Posterior cingulate gyrus (tissue), 11 donors: ENCODE measurements around the gene SLC16A1.
A peak's percentile ranks its signal among the peaks of the same experiment; 100 is the strongest.

Experiments
- DNase-seq, 10 donors: peaks; one replicate each; pipeline versions ENCODE4 v3.0.0 to v3.0.0-alpha.2; 2020 to 2021; ENCODE audit warnings: mixed read lengths in 3 of 10
- intact Hi-C: fragments of 100-400 bp; cut with DNase I; formaldehyde crosslinking; loops from one replicate; pipeline ENCODE4 v1.15.1; 2023

SLC16A1 gene

DNA sequence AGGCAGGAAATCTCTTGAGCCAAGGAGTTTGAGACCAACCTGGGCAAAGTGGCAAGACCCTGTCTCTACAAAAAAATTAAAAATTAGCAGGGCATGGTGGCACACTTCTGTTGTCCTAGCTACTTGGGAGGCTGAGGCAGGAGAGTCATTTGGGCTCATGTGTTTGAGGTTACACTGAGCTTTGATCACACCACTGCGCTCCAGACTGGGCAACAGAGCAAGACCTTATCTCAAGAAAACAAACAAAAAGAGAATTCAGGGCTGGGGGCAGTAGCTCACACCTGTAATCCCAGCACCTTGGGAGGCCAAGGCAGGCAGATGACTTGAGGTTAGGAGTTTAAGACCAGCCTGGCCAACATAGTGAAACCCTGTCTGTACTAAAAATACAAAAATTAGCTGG, 17.8 kb upstream of the SLC16A1 start:
- intact Hi-C loops = no loop called here
- DNase-seq = peak in 1 of 10 donors; percentile 15

DNA sequence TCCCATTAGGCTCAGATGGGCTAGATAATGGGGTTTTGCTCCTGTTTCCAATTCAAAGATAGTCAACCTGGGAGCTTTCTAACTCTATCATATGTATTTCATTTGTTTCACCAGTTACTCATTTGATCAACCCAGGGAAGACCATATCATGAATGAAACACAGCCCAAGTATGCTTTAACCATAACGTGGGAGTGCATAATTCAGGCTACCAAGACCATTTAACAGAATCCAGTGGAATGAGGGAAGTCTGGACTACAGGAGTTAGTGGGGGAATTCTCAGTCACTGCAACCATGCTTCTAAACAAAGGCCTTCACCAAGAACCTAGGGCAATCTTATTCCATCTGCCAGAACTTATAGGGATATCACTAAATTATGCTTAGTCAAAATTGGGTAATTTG, 15.0 kb upstream of the SLC16A1 start:
- intact Hi-C loops = no loop called here
- no peak for DNase-seq

DNA sequence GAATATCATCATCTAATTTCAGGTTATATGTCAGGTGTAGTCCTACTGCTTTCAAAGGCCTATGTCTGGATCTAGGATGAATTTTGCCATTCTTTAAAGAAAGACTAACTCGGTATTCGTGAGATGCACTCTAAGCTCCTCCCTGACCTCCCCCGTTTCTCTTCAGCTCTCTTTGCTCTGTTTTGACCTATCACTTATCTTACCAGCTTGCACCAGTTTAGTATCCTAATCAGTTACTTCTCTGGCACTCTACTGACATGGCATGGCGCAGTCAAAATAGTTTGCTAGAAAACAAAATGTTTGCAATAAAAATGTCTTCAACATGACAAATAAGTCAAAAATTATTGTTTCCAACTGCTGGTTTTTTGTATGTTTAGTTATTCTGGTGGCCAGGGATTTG, 8.4 kb upstream of the SLC16A1 start:
- intact Hi-C loops = no loop called here

DNA sequence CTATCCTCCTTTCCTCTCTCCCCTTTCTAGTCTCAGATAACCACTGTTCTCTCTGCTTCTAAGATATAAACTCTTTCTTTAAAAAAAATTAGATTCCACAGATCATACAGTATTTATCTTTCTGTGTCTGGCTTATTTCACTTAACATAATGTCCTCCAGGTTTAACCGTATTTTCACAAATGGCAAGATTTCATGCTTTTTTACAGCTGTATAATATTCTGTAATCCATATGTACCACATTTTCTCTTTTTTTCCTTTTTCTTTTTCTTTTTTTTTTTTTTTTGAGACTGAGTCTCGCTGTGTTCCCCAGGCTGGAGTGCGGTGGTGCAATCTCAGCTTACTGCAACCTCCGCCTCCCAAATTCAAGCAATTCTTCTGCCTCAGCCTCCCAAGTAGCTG, 5.1 kb upstream of the SLC16A1 start:
- peak in 1 of 10 donors; percentile 12 for DNase-seq
- intact Hi-C loops = no loop called here

More for the DNA sequence above, 8.4 kb upstream of the SLC16A1 start:
- no peak for DNase-seq

DNA sequence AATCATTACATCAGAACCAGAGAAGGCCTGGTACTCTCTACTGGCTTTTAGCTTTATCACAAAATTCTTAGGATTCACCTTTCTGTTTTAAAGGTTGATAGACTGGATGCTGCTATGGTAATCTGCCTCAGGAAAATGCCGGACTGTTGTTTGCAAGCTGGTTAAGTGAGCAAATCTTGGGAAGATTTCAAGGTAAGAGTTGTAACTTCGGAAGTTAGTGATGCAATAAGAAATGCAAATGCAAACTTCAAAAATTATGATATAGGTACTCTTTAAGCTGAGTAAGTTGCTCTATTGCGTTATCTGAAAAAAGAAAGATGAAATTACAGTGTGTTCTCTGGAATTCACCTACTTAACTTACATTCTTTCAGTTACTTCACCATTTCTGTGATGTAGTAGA, 4.4 kb upstream of the SLC16A1 start:
- intact Hi-C loops = no loop called here

DNA sequence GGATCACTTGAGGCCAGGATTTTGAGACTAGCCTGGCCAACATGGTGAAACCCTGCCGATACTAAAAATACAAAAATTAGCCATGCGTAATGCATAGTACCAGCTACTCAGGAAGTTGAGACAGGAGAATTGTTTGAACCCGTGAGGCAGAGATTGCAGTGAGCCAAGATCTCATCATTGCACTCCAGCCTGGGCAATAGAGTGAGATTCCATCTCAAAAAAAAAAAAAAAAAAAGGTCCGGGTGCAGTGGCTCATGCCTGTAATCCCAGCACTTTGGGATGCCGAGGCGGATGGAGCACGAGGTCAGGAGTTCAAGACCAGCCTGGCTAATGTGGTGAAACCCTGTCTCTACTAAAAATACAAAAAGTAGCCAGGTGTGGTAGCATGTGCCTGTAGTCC, 2.2 kb upstream of the SLC16A1 start:
- intact Hi-C loops = loop anchor here (10.0 kb wide), 1 partner anchor 153 kb away; no protein-coding TSS in a partner anchor
- DNase-seq = peak in 1 of 10 donors; percentile 30

More for the DNA sequence above, 4.4 kb upstream of the SLC16A1 start:
- DNase-seq = no peak

DNA sequence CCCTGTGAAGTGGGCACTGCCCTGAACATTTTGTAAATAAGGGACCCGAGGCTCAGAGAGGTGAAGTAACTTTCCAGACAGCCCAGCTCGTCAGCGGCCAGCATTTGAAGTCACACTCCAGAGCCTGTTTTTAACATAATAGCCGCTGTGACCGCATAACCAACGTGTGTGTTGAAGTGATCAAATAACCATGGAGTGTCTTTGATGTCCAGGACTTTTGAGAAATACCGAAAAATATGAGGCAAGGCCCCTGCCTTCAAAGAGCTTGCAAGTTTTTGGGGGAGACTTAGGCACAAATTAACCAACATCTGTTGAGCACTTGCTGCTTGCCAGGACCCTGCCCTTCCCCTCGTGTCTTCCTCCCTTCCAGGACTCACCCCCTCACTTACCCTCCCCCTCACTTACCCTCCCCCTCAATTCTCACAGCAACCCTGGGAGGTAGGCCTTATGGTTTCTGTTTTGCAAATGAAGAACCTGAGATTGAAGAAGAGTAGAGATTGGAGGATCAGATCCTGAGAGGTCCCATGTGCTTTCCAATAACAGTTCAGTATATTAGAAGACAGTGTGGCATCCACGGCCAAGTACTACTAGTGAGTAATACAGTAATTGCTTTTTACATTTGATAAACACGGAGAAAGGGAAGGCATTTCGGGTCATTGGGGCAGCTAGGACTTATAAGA, 1.3 kb upstream of the SLC16A1 start:
- DNase-seq = no peak
- intact Hi-C loops = loop anchor here (2.0 to 10.0 kb wide), 2 partner anchors 84 to 152 kb away; no protein-coding TSS in a partner anchor

DNA sequence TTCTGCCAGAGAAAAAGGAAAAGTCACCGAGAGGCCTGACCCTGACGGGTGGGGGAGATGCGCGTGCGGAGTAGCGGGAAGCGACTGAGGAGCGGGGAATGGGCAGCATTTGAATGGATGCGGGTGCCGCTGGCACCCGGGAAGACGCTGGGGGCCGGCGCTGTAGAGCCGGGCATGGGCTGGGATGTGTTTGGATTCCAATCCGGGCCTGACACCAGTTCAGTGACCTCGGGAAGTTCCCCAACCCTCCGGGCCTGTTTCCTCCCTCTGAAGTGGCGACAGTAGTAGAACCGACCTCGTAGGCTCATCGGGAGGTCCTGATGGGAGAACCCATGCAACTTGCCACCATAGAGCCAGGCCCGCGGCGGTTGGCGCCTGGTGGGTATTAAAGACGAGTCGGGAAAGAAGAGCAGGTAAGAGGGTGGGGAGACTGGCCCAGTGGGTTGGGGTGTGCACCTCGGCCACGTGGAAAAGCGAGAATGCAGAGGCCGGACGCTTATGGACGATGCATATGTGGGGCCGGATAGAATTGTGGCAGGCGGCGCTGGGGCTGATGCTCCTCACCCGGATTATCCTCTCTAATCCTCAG, 642 bp upstream of the SLC16A1 start:
- DNase-seq = peak in 6 of 10 donors; percentile 22 to 86 (median 40)
- intact Hi-C loops = loop anchor here (2.0 to 10.0 kb wide), 2 partner anchors 84 to 152 kb away; no protein-coding TSS in a partner anchor

DNA sequence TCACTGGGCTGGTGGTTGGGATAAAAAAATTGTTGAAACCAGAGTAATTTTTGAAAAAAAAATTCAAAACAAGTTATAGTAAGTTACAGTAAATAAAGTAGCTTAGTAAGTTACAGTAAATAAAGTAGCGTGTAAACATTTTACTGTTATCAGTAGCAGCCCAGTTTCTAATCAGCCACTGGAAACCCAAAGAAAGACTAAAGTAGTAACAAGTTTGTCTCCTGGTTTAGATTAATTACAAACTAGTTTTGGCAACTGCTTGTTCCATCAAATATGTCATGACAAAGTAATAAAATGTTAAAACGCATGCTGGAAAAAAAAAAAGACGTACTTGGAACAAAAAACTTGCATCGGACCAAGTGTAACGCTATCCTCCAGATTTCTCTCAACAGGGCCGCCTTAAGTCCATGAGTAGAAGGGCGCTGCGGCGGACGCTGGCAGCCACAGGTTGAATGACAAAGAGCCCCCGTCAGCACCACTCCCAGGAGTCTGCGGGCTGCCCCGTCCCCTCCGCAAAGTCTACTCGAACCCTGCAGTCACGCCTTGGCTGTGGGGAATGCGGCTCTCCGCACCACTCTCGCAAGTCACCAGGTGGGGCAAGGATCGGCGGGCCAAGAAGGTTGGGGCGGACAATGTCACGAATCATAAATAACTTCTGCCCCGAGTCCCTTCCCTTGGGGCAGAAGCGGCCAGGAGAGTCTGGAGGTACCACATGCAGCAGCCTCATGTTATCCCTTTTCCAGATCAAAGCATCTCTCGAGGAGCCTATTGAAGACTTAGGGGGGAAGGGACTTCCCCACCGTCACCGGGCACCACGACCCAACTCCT, 837 bp downstream of the SLC16A1 start:
- peak; percentile 15 to 87 (median 40) for DNase-seq
- intact Hi-C loops = loop anchor here (1.0 to 10.0 kb wide), 3 partner anchors 74 to 238 kb away; no protein-coding TSS in a partner anchor

DNA sequence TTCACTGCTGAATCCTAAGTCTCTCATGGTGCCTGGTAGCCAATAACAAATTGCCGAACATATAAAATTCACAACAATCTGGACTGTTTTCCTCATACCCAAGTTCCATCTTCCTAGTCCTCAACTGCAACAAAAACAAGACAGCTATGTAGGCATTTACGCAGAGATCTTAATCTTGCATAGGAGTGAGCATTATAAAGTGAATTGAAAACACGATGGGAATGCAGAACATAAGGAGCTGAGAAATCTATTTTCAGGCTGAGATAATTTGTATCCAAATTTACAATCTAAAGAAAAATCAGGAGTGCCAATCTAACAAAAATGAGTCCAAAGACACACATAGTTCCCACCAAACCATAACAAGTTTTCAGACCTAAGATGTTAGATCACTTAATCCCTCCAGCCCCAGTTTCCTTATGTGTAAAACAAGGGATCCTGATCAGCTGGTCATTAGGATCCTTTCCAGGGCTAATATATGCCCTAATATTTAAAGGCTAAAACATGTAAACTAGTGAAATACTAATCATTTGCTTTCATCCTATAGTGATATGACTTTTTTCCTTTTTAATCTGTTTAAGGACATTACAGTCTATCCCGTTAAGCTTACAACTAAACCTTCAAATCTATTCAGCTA, 1.9 kb downstream of the SLC16A1 start:
- intact Hi-C loops = loop anchor here (2.0 to 10.0 kb wide), 2 partner anchors 149 to 237 kb away; no protein-coding TSS in a partner anchor
- no peak for DNase-seq

DNA sequence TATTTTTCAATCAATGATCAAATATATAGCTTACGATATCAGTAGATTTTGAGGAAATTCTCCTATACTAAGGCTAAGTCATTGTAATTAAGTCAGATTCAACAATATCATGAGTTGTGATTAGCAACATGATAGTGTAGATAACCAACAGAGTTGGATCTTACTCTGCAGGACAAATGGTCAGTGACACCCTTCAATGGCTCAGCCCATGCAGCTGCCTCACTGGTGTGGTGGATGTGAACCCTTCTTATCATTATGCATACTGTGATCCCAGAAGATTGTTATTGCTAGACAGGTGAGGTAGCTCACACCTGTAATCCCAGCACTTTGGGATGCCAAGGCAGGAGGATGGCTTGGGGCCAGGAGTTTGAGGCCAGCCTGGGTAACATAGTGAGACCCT, 5.6 kb downstream of the SLC16A1 start:
- DNase-seq = no peak
- intact Hi-C loops = loop anchor here (10.0 kb wide), 1 partner anchor 146 kb away; no protein-coding TSS in a partner anchor

DNA sequence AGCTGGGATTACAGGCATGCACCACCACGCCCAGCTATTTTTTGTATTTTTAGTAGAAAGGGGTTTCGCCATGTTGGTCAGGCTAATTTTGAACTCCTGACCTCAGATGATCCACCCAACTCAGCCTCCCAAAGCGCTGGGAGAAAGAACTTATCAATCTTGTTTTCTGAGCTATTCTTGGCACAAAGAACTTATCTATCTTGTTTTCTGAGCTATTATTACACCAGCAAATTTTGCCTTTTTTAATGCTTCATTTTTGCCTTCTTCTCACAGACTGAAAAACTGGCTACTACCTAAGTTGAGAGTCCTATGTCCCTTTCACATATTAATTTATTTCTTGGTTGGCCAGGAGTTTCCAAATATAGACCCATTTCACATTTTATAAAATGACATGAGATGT, 9.3 kb downstream of the SLC16A1 start:
- DNase-seq = no peak
- intact Hi-C loops = no loop called here

DNA sequence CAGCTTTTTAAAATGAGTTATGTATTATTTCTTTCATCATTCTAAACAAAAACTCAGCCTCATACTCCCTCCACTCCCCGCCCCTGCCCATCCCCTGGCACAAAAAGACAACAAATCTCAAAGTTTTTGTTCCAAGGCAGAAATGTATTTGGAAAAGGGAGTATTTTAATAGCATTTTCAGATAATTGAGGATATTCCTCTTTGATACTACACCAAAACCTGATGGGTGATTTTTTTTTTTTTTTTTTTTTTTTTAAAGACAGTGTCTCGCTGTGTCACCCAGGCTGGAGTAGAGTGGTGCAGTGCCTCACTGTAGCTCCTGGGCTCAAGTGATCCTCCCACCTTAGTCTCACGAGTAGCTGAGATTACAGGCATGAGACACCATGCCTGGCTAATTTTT, 16.2 kb downstream of the SLC16A1 start:
- no peak for DNase-seq
- intact Hi-C loops = no loop called here

DNA sequence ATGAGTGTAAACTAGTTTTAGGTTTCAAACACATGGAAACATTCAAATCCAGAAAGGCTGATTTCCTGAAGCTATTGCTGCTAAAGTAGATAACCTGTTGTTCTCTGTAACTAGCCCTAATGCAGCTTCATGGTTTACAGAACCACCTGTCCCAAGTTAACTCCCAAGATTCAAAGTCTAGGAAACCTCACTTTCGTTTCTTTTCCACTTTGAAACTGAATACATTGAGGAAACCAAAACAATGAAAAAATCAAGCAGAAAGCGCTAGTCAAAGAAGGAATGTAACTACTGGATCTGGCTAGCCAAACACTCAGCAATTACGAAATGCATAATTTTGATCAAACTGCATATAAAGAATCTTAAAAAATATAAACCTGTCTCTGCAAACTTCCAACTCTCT, 17.8 kb downstream of the SLC16A1 start:
- DNase-seq = no peak

DNA sequence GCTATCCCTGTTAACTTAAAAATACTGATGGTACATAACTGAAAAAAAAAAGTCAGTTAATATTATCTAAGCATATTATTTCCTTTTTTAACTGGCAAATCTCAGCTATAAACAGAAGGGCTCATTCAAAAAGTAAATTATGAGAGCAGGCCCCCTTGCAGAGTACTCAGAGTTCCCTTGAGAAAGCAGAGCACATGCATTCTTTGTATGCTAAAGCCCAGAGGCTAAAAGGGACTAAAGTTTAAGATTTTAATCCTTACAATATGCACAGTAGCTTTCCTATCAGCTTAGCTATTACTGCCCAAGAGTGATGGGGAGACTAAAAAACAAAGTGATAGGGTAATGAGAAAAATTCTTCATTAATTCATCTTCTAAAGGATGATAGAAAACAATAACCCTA, 18.5 kb downstream of the SLC16A1 start:
- intact Hi-C loops = no loop called here

More for the DNA sequence above, 17.8 kb downstream of the SLC16A1 start:
- intact Hi-C loops = no loop called here

DNA sequence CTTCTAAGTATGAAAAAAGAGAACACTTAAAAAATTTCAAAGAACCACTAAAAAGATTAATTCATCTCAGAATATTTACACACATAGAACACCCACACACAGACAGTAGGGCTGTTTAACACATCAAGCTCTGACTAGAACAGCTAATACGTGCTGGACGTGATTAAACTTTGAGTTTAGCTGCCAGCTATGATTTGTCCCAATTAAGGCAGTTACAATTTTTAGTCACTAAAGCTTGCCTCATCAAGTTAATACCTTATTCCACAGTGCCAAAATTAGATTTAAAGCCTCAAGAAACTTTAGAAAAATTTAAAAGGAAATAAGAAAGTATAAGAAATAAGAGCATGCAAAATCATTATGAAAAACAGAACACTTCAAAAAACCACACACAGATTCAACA, 18.9 kb downstream of the SLC16A1 start:
- intact Hi-C loops = no loop called here
- DNase-seq = no peak

More for the DNA sequence above, 18.5 kb downstream of the SLC16A1 start:
- DNase-seq = no peak

DNA sequence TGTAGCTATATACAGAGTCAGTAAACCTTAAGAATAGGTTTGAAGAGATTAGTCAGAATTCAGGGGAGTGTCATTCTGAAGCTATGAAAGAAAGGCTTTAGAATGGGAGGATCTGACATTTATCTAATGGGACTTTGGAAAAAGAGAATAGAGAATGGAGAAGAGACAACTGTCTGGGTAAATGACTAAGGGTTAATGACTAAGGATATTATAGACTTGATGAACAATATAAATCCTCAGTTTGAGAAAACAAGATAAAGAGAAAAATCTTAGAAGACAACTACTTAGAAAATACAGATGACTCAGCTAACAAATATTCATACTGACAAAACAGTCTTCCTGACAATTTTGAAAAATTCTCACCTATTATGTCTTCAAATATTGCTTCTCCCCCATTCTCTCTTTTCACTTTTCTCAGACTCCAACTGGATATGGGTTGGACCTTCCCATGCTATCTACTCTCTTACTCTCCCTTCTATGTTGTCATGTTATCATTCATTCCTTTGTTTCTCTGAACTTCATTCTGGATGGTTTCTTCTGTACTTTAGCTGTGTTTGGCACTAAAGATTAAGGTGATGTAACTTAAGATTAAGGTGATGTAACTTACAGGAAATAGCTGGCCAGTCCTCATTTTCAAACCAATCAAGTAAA, 20.4 kb downstream of the SLC16A1 start:
- intact Hi-C loops = no loop called here
- no peak for DNase-seq

DNA sequence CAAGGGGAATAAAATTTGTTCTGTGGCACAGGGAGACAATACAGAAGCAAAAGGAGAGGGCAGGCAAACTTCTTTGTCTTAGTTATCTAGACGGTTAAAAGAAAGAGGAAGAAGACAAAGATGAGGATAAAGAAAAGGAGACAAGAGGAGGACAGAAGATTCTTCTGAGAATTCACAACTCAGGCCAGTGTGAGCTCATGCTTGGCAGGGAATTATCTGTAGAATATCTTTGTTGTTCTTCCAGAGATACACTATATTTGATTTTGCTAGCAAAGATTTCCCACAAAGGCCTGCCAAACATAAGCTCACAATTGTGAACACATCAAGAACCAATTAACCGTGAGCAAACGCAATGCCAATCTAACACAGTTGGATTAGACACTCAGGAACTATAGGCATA, 21.4 kb downstream of the SLC16A1 start:
- intact Hi-C loops = no loop called here
- no peak for DNase-seq

DNA sequence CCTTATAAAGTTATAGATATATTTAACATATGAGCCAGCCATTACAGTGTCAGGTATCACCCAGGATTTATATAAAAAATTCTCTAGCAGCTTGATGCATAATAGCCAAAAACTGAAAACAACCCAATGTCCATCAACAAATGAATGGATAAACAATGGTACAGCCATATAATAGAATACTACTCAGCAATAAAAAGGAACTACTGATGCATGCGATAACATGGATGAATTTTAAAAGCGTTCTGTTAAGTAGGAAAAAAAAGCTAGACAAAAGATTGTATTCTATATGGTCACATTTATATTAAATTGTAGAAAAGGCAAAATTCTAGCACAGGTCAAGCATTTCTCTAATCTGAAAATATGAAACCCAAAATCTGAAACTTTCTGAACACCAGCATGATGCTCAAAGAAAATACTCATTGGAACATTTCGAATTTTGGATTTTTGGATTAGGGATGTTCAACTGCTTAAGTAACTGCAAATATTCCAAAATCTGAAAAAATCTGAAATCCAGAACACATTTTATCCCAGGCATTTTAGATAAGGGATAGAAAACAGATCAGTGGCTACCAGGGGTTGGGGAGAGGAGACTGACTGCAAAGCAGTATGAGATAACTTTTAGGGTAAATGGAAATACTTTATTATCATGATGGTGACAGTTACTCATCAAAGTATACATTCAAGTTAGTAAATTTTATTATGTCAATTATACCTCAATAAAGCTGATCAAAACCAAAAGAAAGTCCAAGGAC, 22.0 kb downstream of the SLC16A1 start:
- DNase-seq = no peak
- intact Hi-C loops = no loop called here
